Mammary epithelial cell (primary cell): ENCODE data around the gene ACP4.

Experiments
- EZH2 ChIP-seq: IDR thresholded peaks from 2 replicates; pipeline ENCODE4 v1.6.1; 2012; ENCODE audit warnings: low read length, inconsistent platforms, borderline replicate concordance
- TF ChIP-seq, protein P1 (sequence below), 2 donors: IDR thresholded peaks in 1 of 2; conservative IDR thresholded peaks in 1 of 2; 2 replicates each; pipeline ENCODE4 v1.5.1; 2011 to 2012; ENCODE audit warnings: inconsistent platforms in 2 of 2, low read length in 2 of 2, mild to moderate bottlenecking in 2 of 2, control low read depth in 1 of 2, low read depth in 1 of 2; ENCODE audit not compliant: insufficient read depth in 1 of 2; ENCODE audit errors: extremely low read depth in 1 of 2

DNA sequence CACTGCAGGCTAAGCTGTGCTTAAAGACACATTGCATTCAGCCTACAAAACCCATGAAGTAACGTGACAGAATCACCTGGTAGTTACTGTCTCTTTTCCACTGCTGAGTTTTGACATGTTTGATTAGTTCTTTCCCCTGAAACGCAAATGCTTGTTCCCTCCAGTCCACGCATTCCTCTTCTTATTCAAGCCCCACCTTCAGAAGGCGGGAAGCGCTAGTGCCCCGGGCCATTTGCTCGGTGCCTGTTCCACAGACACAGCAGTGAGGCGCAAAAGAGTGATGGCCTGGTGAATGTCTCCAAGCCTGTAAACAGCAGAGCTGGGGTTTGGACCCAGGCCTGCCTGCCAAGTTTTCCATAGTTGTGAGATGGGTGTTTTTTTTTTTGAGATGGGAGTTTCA, 10.9 kb downstream of the ACP4 start:
- TF ChIP-seq, protein P1, sequence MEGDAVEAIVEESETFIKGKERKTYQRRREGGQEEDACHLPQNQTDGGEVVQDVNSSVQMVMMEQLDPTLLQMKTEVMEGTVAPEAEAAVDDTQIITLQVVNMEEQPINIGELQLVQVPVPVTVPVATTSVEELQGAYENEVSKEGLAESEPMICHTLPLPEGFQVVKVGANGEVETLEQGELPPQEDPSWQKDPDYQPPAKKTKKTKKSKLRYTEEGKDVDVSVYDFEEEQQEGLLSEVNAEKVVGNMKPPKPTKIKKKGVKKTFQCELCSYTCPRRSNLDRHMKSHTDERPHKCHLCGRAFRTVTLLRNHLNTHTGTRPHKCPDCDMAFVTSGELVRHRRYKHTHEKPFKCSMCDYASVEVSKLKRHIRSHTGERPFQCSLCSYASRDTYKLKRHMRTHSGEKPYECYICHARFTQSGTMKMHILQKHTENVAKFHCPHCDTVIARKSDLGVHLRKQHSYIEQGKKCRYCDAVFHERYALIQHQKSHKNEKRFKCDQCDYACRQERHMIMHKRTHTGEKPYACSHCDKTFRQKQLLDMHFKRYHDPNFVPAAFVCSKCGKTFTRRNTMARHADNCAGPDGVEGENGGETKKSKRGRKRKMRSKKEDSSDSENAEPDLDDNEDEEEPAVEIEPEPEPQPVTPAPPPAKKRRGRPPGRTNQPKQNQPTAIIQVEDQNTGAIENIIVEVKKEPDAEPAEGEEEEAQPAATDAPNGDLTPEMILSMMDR (conservative IDR thresholded peaks at IDR 0.05 in 1 of 2, IDR thresholded peaks at IDR 0.05 in 1 of 2; ENCODE audit: extremely low read depth in 1 of 2, insufficient read depth in 1 of 2, low read depth in 1 of 2, low read length in 2 of 2): no peak
- TF ChIP-seq EZH2: no peak
